ENCODE results near the gene RPL37.
"Not testable (repeated sequence)": the region's sequence is repeated elsewhere in the genome, so short reads cannot be mapped to it uniquely, and the experiment has no call there.

RPL37 gene

DNA sequence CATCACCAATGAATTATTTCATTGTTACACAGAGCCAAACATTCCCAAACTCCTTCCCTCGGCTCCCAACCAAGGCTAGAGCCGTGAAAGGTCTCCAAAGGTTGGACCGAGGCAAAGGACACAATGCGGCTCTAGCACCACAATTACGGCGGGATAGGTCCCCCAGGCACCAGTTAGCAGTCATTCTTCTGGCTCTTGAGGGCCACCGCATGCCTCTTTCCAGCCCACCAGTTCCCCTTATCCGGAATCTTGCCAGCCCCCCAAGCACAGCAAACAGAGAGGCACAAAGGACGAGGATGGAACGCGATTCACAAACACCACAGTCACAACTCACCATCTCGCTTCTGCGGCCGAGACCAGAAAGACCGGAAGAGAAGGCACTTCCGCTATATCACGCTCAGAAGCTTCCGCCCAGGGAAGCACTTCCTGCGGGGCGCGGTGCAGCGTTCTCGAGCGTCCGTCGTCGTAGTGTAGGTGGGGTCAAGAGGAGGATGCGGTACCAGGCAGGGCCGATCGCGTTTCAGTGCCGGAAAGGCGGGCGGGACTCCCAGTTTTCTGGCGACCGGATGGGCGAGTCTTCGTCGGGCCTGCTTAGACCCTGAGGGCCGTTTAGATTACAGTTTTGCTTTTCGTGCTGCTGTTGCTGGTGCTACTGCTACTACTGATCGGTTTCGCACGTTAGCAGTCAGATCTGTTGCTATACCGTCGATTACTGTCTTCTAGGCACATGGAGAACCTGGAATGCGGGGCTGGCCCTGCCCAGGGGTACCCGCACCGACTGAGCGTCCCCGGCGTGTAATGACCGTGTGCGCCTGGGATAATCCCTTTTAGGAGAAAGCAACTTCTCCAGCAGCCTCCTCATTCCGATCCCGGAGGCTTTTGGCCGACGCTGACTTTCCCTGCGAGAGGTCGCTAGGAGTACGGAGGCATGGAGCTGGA is at the start of gene RPL37:
TSS of gene RPL37 (minus strand) at position 374 of the 939 bp plus-strand sequence. CDS start at position 337, 37 bp downstream.
- no peak for FAIRE-seq
- peak; percentile 97 for DNase-seq (ENCODE audit: low spot score)

DNA sequence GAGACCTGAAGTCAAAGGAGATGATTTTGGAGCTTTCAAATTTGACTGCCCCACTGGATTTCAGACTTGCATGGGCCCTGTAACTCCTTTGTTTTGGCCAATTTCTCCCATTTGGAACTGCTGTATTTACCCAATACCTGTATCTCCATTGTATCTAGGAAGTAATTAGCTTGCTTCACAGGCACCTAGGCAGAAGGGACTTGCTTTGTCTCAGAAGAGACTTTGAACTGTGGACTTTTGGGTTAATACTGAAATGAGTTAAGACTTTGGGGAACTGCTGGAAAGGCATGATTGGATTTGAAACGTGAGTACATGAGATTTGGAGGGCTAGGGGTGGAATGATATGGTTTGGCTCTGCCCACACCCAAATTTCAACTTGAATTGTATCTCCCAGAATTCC is 48.0 kb upstream of the RPL37 start:
- not testable (repeated sequence) for FAIRE-seq; DNase-seq (ENCODE audit: low spot score)

DNA sequence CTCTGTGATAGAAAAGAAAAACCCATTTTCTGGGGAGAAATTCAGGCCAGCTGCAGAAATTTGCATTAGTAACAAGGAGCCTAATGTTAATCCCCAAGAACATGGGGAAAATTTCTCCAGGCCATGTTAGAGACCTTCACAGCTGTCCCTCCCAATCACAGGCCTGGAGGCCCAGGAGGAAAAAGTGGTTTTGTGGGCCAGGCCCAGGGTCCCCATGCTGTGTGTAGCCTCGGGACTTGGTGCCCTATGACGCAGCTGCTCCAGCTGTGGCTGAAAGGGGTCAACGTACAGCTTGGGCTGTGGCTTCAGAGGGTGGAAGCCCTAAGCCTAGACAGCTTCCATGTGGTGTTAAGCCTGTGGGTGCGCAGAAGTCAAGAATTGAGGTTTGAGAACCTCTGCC is 47.3 kb upstream of the RPL37 start:
- FAIRE-seq (no peak), DNase-seq (ENCODE audit: low spot score) (no peak)

DNA sequence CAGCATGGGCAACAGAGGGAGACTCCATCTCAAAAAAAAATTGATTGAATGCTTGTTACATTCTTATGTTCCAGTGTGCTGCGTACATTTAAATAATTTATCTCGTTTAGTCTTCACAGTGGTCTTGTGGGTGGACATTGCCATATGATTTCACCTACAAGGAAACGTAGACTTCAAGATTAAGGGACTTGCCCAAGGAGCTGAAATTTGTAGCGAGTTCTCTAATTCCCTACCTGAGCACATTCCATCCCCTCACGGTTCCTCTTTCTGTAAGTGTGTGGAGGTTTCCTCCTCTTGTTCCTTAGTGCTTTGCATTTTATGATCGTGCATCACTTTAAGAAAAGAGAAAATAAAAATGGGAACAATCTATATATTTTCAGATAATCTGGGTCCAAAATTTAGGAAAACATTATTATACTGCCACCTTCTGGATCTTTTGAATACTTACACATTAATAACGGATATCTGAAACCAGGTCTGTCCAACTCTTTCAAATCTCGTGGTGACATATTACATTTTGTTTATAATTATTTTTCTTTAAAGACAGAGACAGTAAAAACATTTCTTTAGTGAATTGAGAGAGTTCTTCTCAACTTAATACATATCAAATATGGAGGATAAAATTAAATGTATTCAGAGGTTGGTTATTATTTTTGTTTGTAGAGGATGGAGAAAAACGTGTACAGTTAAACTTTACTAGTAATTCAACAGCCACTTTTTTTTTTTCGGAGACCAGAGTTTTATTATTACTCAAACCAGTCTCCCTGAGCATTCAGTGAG is 44.3 kb upstream of the RPL37 start:
- DNase-seq (ENCODE audit: low spot score): peak; percentile 40
- no peak for FAIRE-seq

DNA sequence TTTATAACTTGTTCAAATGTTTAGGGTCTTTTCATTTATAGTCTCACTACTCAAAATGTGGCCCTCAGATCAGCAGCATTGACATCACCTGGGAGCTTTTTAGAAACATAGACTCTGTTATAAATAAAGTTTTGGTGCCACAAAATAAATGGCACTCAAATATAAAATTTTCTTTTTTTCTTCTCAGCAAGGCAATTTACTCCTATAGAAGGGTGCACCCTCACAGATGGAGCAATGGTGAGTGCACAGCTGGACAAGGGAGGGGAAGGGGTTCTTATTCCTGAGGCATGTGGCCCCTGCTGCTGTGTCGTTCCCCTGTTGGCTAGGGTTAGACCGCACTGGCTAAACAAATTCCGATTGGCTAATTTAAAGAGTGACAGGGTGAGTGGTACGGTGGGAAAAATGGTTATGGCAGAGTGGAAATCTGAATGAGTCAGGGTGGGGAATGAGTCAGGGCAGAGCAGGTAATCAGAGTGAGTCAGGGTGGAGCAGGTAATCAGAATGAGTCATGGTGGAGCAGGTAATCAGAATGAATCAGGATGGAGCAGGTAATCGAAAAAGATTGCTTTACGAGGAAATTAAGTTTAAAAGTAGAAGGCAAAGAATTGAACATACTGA is 42.5 kb upstream of the RPL37 start:
- FAIRE-seq (no peak), DNase-seq (ENCODE audit: low spot score) (no peak)

DNA sequence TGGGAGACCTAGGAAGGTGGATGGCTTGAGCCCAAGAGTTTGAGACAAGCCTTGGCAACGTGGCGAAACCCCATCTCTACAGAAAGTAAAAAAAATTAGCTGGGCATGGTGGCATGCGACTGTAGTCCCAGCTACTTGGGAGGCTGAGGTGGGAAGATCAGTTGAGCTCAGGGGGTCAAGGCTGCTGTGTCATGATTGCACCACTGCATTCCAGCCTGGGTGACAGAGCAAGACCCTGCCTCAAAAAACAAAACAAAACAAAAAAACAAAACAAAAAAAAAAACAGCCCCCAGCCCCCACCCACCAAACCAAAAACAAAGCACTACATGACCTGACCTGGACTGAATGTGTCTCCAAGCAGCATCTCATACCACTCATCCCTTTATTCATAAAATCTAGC is 40.9 kb upstream of the RPL37 start:
- FAIRE-seq (no peak), DNase-seq (ENCODE audit: low spot score) (no peak)

DNA sequence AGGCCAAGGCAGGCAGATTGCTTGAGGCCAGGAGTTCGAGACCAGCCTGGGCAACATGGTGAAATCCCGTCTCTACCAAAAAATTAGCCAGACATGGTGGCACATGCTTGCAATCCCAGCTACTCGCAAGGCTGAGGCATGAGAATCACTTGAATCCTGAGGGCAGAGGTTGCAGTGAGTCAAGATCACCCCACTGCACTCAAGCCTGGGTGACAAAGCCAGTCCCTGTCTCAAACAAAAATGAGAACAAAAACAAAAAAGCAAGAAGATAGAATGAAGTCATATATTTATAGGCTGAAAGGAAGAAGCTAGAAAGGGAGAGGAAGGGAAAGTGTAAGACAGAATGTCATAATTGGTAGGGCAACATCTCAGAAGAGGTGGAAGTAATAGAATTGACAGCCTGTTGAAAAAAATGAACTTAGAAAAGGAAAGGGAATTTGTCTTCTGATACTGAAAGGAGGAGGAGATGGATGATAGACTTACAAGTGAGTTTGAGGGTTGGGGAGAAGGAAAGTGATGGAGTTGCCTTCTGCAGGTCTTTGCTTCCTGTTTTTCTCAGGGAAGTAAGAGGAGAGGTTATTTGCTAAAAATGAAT is 38.4 kb upstream of the RPL37 start:
- no peak for DNase-seq (ENCODE audit: low spot score)
- FAIRE-seq: no peak

DNA sequence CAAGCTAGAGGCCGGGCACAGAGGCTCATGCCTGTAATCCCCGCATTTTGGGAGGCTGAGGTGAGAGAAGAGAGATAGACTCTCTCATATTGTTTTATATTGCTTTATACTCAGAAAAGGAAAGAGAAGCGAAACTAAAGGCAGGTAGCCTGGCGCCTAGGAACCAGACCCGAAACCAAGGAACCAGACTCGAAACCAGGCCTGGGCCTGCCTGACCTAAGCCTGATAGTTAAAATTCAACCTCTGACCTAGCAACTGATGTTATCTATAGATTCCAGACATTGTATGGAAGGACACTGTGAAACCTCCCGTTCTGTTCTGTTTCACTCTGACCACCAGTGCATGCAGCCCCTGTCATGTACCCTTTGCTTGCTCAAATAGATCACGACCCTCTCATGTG is 37.2 kb upstream of the RPL37 start:
- not testable (repeated sequence) for FAIRE-seq

DNA sequence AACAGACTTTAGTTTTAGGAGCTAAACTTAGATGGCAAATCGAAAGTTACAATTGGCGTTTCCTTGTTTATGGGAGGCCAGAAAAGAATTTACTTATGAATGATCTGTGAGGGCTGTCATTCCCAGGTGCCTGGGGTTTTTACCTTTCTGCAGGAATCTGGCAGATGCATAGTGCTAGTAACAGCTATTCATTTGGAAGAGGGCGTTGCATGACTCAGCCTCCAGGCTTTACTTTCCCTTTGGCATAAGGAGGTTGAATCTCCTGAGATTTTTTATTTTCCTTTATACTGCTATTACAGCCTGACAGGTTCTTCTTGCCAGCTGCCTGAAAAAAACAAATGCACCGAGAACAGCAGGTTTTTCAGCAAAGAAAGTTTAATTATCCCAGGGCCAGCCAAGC is 36.2 kb upstream of the RPL37 start:
- FAIRE-seq (no peak), DNase-seq (ENCODE audit: low spot score) (no peak)

More for the DNA sequence above, 37.2 kb upstream of the RPL37 start:
- DNase-seq (ENCODE audit: low spot score): not testable (repeated sequence)

DNA sequence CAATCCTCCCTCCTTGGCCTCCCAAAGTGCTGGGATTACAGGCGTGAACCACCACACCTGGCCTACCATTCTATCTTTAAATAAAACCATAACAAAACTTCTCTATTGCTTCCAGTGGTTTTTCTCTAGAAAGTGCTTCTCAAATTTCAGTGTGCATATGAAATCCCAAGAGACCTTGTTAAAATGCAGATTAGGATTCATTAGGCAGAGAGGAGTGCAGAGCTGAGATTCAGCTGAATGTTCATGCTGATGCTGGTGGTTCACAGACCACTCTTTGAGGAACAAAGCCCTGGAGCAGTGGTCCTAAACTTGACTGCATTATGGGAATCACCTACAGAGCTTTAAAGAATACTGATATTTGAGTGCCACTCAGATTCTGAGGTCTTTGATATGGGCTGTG is 34.4 kb upstream of the RPL37 start:
- no peak for DNase-seq (ENCODE audit: low spot score)
- FAIRE-seq: no peak

DNA sequence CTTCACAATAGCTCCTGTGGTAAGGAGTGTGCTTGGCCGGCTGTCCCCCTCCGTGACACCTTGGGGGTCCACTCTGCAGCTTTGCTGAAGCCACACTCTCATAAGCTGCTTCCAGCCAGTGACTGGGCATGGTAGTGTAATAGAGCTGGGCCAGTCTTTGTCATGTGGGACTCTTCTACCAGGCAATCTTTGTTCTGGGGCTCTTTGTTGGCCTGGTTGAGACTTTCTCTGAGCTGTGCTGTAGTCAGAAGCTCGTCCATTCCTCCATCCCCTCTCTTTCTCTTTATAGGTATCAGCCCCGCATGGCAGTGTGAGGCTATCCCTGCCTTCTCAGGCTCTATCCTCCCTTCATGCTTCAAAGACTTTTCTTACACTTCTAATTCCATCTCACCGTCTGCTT is 31.8 kb upstream of the RPL37 start:
- FAIRE-seq (no peak), DNase-seq (ENCODE audit: low spot score) (no peak)

DNA sequence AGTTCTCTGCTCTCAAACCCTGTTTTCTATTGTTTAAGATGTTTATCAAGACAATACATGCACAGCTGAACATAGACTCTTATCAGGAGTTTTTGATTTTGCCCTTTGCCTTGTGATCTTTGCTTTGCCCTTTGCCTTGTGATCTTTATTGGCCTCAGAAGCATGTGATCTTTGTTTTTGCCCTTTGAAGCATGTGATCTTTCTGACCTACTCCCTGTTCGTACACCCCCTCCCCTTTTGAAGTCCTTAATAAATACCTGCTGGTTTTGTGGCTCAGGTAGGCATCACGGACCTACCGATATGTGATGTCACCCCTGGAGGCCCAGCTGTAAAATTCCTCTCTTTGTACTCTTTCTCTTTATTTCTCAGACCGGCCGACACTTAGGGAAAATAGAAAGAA is 30.0 kb upstream of the RPL37 start:
- FAIRE-seq; DNase-seq (ENCODE audit: low spot score): not testable (repeated sequence)

DNA sequence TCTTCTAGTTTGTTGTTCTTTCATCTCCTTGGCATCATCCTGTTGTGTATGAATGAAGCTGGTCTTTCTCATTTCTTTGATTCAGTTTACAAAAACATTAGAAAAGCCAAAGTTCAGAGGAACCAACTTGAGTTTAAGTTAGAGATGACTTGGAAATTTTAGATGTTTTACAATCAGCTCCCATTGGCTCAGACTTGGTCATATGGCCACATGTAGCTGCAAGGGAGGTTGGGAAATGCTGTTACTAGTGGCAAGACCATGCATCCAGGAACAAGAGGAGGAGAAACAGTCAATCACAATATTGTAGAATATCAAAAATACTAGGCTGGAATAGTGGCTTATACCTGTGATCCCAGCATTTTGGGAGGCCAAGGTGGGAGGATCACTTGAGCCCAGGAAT is 25.7 kb upstream of the RPL37 start:
- DNase-seq (ENCODE audit: low spot score) (no peak), FAIRE-seq (no peak)

DNA sequence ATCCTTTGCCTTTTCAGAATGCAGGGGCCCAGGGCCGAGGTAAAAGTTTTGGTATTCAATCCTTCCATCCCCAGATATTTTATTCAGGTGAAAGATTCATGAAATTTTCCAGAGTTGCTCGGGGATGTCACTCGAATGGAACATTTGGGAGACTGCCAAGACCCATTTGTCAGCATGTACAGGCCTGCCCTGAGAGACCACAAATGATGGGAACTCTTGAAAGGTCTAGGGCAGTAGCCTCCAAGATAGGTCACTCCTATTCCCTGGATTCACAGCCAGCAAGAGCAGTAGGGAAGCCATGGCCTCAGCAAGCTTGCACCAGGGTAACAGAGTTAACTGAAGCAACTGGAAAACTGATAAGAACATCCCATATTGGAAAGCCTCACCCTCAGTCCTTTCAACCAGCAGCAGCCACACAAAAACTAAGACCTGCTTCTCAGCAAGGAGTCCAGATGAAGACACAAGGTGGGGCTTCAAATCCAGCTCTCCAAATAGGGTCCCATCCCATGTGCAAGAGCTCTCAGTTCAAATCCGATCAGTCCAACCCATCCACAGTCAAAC is 18.7 kb upstream of the RPL37 start:
- DNase-seq (ENCODE audit: low spot score) (peak; percentile 44), FAIRE-seq (no peak)

DNA sequence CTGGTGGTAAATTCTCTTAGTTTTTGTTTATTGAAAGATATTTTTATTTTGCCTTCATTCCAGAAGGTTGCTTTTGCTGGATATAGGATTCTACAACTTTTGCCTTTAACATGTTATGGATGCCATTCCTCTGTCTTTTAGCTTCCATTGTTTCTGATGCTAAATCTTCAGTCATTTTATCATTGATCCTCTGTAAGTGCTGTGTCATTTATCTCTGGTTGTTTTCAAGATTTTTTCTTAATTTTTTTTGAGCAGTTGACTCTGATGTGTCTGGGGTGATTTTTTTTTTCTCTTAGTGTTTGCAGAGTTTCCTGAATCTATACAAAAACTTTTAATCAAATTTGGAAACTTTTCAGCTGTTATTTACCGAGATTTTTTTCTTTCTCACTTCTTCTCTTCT is 12.5 kb upstream of the RPL37 start:
- no peak for FAIRE-seq

DNA sequence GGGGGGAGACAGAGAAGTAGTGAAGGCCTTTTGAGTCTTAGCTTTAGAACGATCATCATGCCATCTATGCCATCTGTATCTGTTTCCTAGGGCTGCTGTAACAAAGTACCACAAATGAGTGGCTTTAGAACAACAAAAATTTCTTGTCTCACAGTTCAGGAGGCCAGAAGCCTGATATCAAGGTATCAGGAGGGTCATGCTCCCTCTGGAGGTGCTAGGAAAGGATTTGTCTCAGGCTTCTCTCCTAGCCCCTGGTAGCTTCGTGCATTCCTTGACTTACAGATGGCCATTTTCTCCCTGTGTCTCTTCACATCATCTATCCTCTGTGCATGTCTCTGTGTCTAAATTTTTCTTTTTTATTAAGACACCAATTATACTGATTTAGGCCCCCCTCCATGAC is 11.3 kb upstream of the RPL37 start:
- FAIRE-seq (no peak), DNase-seq (ENCODE audit: low spot score) (no peak)

More for the DNA sequence above, 12.5 kb upstream of the RPL37 start:
- no peak for DNase-seq (ENCODE audit: low spot score)

DNA sequence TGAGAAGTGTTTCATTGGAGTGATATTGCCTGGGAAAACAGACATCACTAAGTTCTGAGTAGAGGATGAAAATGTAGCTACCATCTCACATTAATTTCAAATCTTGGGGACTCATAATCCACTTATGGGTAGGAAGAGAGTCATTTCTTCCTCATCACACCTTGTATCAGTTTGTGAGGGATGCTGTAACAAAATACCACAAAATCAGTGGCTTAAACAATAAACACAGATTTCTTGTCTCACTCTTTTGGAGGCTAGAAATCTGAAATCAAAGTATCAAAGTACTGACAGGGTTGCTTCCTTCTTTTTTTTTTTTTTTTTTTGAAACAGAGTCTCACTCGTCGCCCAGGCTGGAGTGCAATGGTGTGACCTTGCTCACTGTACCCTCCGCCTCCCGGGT is 9.5 kb upstream of the RPL37 start:
- DNase-seq (ENCODE audit: low spot score): no peak
- FAIRE-seq: no peak

DNA sequence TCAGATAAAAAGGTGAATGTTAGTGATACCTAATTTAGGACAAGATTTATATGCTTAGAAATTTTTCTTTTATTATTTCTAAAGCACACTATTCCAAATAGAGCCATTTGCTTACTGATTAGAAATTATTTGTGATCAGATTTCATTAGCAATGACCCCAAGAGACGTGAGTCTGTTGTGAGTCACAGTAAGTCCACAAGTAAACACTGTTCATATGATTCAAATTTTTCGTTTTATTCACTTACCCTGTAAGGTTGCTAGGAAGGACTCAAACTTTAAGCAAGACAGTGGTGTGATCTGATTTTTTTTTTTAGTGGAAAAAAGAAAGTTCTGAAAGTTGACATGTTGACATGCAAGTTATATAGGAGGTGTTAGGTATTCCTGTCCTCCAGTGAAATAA is 7.3 kb upstream of the RPL37 start:
- no peak for FAIRE-seq
- DNase-seq (ENCODE audit: low spot score): no peak

DNA sequence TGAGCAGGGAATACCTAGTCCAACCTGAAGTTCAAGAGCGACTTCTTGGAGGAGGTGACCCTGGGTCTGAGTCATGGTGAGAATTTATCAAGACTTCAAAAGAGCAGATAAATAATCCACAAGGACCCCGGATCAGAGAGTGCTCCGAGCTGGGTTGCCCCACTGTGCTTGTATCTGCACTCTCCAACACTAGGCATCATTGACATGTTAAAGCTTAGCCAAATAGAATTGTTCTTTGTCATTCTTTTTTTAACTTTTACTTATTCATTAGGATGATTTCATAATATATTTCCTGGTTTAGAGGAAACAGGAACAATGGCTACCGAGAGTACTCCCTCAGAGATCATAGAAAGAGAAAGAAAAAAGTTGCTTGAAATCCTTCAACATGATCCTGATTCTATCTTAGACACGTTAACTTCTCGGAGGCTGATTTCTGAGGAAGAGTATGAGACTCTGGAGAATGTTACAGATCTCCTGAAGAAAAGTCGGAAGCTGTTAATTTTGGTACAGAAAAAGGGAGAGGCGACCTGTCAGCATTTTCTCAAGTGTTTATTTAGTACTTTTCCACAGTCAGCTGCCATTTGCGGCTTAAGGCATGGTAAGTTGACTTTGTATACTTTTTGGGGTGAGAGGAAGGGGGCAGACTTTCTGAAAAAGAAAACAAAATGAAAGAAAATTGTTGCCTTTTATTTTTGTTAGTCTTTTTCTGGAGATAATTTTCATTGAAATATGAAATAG is 6.2 kb upstream of the RPL37 start, which contains the start of gene CARD6:
TSS of gene CARD6 (plus strand) at position 300 of the 738 bp plus-strand sequence. CDS start at position 316, 16 bp downstream.
- DNase-seq (ENCODE audit: low spot score) (peak; percentile 15), FAIRE-seq (no peak)

DNA sequence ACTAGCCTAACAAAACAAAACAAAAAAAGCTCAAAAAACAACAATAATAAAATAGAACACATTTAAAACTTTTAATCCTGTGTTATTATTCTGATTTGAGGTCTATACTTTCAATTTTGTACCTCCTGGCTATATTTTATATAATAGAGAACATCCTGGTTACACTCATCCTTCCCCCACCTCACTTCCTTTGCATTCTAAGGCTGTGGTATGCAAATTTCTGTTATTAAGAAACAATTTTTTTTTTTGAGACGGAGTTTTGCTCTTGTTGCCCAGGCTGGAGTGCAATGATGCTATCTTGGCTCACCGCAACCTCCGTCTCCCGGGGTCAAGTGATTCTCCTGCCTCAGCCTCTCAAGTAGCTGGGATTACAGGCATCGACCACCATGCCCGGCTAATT is 3.1 kb upstream of the RPL37 start:
- FAIRE-seq (no peak), DNase-seq (ENCODE audit: low spot score) (no peak)

Data from urothelium cell line (cell line).